GM12872 (cell line): ENCODE measurements around the gene SMAD4.

Experiments
- CTCF ChIP-seq: IDR thresholded peaks from 3 replicates; pipeline ENCODE4 v1.5.1; 2011; ENCODE audit warnings: low read depth, mild to moderate bottlenecking, low read length, moderate library complexity; ENCODE audit not compliant: insufficient read depth

Gene SMAD4

GRCh38 chr18:51028201-51028805, 1.7 kb upstream of the SMAD4 start:
- TF ChIP-seq CTCF = 0 out of 3 replicates have a peak, but pooled peaks have one; percentile 2

- no peak for TF ChIP-seq CTCF
Observed at GRCh38 chr18:51029378-51029693, 677 bp upstream of the SMAD4 start.

- no peak for TF ChIP-seq CTCF
Observed at GRCh38 chr18:51030537-51031258, 685 bp downstream of the SMAD4 start.

GRCh38 chr18:51032193-51032592, 2.2 kb downstream of the SMAD4 start:
- TF ChIP-seq CTCF = no peak

GRCh38 chr18:51037230-51037629, 7.2 kb downstream of the SMAD4 start:
- no peak for TF ChIP-seq CTCF

GRCh38 chr18:51038110-51038509, 8.1 kb downstream of the SMAD4 start:
- TF ChIP-seq CTCF = no peak

- TF ChIP-seq CTCF = no peak
Observed at GRCh38 chr18:51039138-51040112, 9.4 kb downstream of the SMAD4 start.
